A549 (cell line): ENCODE results near the gene HOXA11. TPM values are rescaled to one million over a fixed set of nuclear protein-coding genes. Genes with fewer than 3 reads are reported as not detected.

ENCODE experiments used
- ATAC-seq, 2 experiments: fragments of 200-7000 bp in 1 of 2; fragments of >200 bp in 1 of 2; cut with Nextera tagmentation in 1 of 2; cut with Tn5 transposase in 1 of 2; 3 replicates each; pipeline versions ENCODE4 v1.8.0 to v1.9.1; 2018 to 2020; ENCODE audit warnings: mild to moderate bottlenecking in 1 of 2, moderate library complexity in 1 of 2
- CTCF ChIA-PET: fragments of 300-600 bp; sonication (Branson Sonifier 250); formaldehyde crosslinking; extraction: SDS; loops from one replicate; lab custom pipeline; 2021; ENCODE audit warnings: antibody characterized with exemption, inconsistent platforms; lab: Yijun Ruan, JAX
- POLR2A ChIA-PET: fragments of 350-600 bp; formaldehyde crosslinking; extraction: SDS; loops from one replicate; lab custom pipeline; 2021; ENCODE audit warnings: antibody characterized with exemption, inconsistent platforms; lab: Yijun Ruan, JAX
- DNase-seq, 2 experiments: peaks; one replicate each; pipeline versions ENCODE4 v3.0.0 to v3.0.0-alpha.2; 2011 to 2016; ENCODE audit warnings: low read depth in 1 of 2, low spot score in 1 of 2
- FAIRE-seq: peaks from 2 replicates; lab custom pipeline; 2011; peaks lifted over from hg19 to GRCh38; lab: Jason Lieb, UNC
- H3K27ac ChIP-seq, 2 experiments: fragments of >200 bp; sonication (Bioruptor Twin); formaldehyde crosslinking; 3 replicates each; pipeline ENCODE4 v1.5.1; 2016 to 2017
- H3K4me1 ChIP-seq: fragments of >200 bp; sonication (Bioruptor Twin); formaldehyde crosslinking; 3 replicates; pipeline ENCODE4 v1.6.1; 2016
- H3K4me2 ChIP-seq: fragments of >200 bp; sonication (Bioruptor Twin); formaldehyde crosslinking; 3 replicates; pipeline ENCODE4 v1.6.1; 2016
- H3K4me3 ChIP-seq: fragments of >200 bp; sonication (Bioruptor Twin); formaldehyde crosslinking; 3 replicates; pipeline ENCODE4 v1.5.1; 2016
- H3K9me3 ChIP-seq: fragments of >200 bp; sonication (Bioruptor Twin); formaldehyde crosslinking; 3 replicates; pipeline ENCODE4 v1.6.1; 2016
- CBX2 ChIP-seq: fragments of 200-600 bp; sonication (generic); IDR thresholded peaks from 2 replicates; pipeline ENCODE4 v1.6.1; 2016; ENCODE audit warnings: low read depth, mild to moderate bottlenecking, borderline replicate concordance
- EHMT2 ChIP-seq: fragments of 200-600 bp; sonication (generic); IDR thresholded peaks from 2 replicates; pipeline ENCODE4 v1.6.1; 2016; ENCODE audit warnings: antibody characterized with exemption, low read depth, mild to moderate bottlenecking, moderate library complexity
- ESRRA ChIP-seq: fragments of 150-350 bp; IDR thresholded peaks from 2 replicates; pipeline ENCODE4 v1.6.1; 2014; ENCODE audit warnings: mild to moderate bottlenecking, low read length, borderline replicate concordance
- FOSL2 ChIP-seq, 2 experiments: fragments of 450-650 bp in 1 of 2; fragments of >200 bp in 1 of 2; sonication (Bioruptor Twin) in 1 of 2; formaldehyde crosslinking; IDR thresholded peaks; 2 replicates each; pipeline versions ENCODE4 v1.5.0 to v1.6.1; 2016 to 2020; ENCODE audit warnings: mild to moderate bottlenecking in 1 of 2, moderate library complexity in 1 of 2
- FOXS1 ChIP-seq: fragments of 250-450 bp; sonication (Bioruptor Pico); IDR thresholded peaks from 2 replicates; pipeline ENCODE4 v1.5.0; 2020; ENCODE audit warnings: mild to moderate bottlenecking, moderate library complexity
- GATA3 ChIP-seq: IDR thresholded peaks from 2 replicates; pipeline ENCODE4 v1.6.1; 2012; ENCODE audit warnings: borderline replicate concordance
- JUN ChIP-seq, 2 experiments: fragments of >200 bp; sonication (Bioruptor Twin); formaldehyde crosslinking; IDR thresholded peaks; 2 replicates in 1 of 2; 3 replicates in 1 of 2; pipeline ENCODE4 v1.6.1; 2016 to 2017
- JUNB ChIP-seq: fragments of >200 bp; sonication (Bioruptor Twin); formaldehyde crosslinking; IDR thresholded peaks from 2 replicates; pipeline ENCODE4 v1.6.1; 2016
- KDM1A ChIP-seq: fragments of 200-600 bp; sonication (generic); IDR thresholded peaks from 2 replicates; pipeline ENCODE4 v1.6.1; 2016; ENCODE audit warnings: low read depth, mild to moderate bottlenecking
- PHF8 ChIP-seq: fragments of 200-600 bp; sonication (generic); IDR thresholded peaks from 2 replicates; pipeline ENCODE4 v1.6.1; 2016; ENCODE audit warnings: low read depth, mild to moderate bottlenecking, antibody characterized with exemption, moderate library complexity, borderline replicate concordance
- RCOR1 ChIP-seq: fragments of 150-350 bp; IDR thresholded peaks from 2 replicates; pipeline ENCODE4 v1.6.1; 2014; ENCODE audit warnings: antibody characterized with exemption, low read length, low read depth
- RNF2 ChIP-seq: fragments of 200-600 bp; sonication (generic); IDR thresholded peaks from 2 replicates; pipeline ENCODE4 v1.6.1; 2016; ENCODE audit warnings: low read depth, mild to moderate bottlenecking, antibody characterized with exemption, moderate library complexity, borderline replicate concordance
- ZNF302 ChIP-seq: fragments of 250-450 bp; sonication (Bioruptor Pico); IDR thresholded peaks from 2 replicates; pipeline ENCODE4 v1.9.0; 2021; ENCODE audit warnings: inconsistent platforms, mild to moderate bottlenecking, moderate library complexity
- ZSCAN20 ChIP-seq: fragments of 250-450 bp; sonication (Bioruptor Pico); IDR thresholded peaks from 2 replicates; pipeline ENCODE4 v1.8.0; 2022; ENCODE audit warnings: mild to moderate bottlenecking, moderate library complexity
- WGBS: methylation state at CpG from one replicate; pipeline ENCODE4 v1.1.6; 2017; ENCODE audit errors: missing lambda C conversion rate; 5-methylcytosine and 5-hydroxymethylcytosine counted together
- polyA plus RNA-seq, 4 experiments: library from polyadenylated mRNA; depleted of rRNA in 3 of 4; stranded (reverse); fragments of >200 nt; fragmentation: RNase III in 1 of 4; extraction: RNeasy Plus Mini Kit Qiagen cat#74134 plus additional on column Dnase treatment in 1 of 4; gene quantifications; 2 replicates in 3 of 4; 3 replicates in 1 of 4; pipeline ENCODE4 v1.2.3, GENCODE V29; 2011 to 2017
- TF ChIP-seq, protein P1 (sequence below): fragments of 250-450 bp; sonication (Bioruptor Pico); IDR thresholded peaks from 2 replicates; pipeline ENCODE4 v1.5.0; 2020; ENCODE audit warnings: low read depth, mild to moderate bottlenecking, moderate library complexity
- TF ChIP-seq, protein P2 (sequence below): fragments of >200 bp; sonication (Bioruptor Twin); formaldehyde crosslinking; IDR thresholded peaks from 3 replicates; pipeline ENCODE4 v1.6.1; 2016
- TF ChIP-seq, protein P3 (sequence below): IDR thresholded peaks from 2 replicates; pipeline ENCODE4 v1.6.1; 2012; ENCODE audit warnings: low read depth, borderline replicate concordance

The HOXA11 gene
- polyA plus RNA-seq, 2 of the 4 experiments (the other 2 are of a cell fraction), result 0.68 to 0.84 TPM

DNA sequence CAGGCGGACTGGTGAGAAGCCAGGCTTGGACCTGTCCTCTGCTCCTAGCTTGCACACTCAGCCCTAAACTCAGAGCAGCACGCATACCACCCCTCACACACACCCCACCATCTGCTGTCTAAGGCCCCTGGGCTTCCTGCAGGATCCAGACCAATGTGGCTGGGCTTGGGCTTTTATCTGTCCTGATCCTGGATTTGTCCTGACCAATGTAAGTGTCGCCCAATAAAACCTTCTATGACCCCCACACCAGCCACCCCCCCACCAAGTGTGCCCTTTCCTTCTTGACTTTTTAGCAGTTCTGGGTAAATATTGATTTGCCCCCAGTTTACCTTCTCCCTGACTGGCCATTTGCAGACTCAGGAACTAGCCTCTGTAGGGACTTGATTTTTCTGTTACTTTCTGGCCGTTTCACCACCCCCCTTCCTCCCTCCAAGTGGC, 16.6 kb upstream of the HOXA11 start:
- Histone ChIP-seq H3K4me3 (no peak overlapping the region), H3K9me3 (no peaks in the 10 kb centered on the region), H3K27ac (no peak overlapping the region), H3K4me1 (peaks cover 15% of the 10 kb centered on the region), H3K4me2 (peak overlapping the region; percentile 85; the same call in 2 of the 3 replicates)
- 79% methylated on average over 4 of the region's 4 CpGs for WGBS
- ChIA-PET CTCF (interaction anchor here (0.8 to 4.2 kb wide), 7 partner anchors 8 to 895 kb away, joined by 3 to 33 read pairs (median 9); no protein-coding TSS in a partner anchor), POLR2A (interaction anchor here (1.4 kb wide), 1 partner anchor 544 kb away, joined by 3 read pairs; no protein-coding TSS in a partner anchor)
- FAIRE-seq, result no peak
- DNase-seq, result no peak
- ATAC-seq, result no peak
- TF ChIP-seq PHF8 (no peak), GATA3 (no peak), JUN (IDR thresholded peaks at IDR 0.05) (no peak), JUNB (no peak), RNF2 (no peak), KDM1A (no peak), FOSL2 (IDR thresholded peaks at IDR 0.05) (no peak), FOSL2 (CRISPR knock-in tag; IDR thresholded peaks at IDR 0.05) (no peak), ESRRA (no peak), ZNF302 (CRISPR knock-in tag) (no peak), ZSCAN20 (no peak)
- TF ChIP-seq, protein P1, sequence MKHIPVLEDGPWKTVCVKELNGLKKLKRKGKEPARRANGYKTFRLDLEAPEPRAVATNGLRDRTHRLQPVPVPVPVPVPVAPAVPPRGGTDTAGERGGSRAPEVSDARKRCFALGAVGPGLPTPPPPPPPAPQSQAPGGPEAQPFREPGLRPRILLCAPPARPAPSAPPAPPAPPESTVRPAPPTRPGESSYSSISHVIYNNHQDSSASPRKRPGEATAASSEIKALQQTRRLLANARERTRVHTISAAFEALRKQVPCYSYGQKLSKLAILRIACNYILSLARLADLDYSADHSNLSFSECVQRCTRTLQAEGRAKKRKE (CRISPR knock-in tag), result no peak
- TF ChIP-seq, protein P2, sequence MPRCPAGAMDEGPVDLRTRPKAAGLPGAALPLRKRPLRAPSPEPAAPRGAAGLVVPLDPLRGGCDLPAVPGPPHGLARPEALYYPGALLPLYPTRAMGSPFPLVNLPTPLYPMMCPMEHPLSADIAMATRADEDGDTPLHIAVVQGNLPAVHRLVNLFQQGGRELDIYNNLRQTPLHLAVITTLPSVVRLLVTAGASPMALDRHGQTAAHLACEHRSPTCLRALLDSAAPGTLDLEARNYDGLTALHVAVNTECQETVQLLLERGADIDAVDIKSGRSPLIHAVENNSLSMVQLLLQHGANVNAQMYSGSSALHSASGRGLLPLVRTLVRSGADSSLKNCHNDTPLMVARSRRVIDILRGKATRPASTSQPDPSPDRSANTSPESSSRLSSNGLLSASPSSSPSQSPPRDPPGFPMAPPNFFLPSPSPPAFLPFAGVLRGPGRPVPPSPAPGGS, result no peak

DNA sequence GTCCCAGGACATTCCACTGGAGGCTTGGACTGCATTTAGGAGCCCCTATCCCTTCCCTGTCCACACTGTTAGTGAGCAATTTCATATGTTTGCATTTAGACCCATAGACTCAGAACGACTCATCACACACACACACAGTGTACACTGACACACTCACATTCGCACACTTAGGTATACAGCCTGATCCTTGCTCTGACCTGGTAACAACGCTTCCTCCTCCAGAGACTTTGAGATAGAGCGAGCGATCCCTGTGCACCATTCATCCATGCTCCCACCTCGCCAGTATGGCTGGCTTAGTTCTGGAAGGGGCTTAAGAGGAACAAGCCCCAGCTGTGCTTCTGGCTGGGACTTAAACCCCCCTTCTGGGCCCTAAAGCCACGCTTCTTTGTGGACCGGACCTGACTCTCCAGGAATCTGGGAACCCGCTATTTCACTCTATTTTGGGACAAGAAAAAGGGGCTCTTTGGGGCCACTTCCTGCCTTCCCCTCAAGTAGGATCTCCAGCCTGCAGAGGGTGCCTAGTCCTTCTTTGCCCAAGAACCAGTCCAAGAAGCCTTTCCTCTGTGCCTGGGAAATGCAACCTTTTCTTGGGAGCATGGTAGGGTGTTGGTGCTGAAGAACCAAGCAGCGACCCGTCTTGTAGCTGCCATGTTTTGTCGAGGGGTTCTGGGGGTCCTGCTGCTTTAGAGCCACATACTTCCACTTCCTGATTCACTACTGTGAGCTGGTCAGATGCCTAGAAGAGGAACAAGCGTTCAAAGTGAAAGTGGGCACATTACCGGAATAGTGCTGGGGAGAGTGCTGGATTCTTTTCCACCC, 15.9 kb upstream of the HOXA11 start:
- peaks cover 15% of the 10 kb centered on the region for H3K4me1 ChIP-seq
- no peak for TF ChIP-seq FOSL2 (IDR thresholded peaks at IDR 0.05)
- TF ChIP-seq FOSL2 (CRISPR knock-in tag; IDR thresholded peaks at IDR 0.05), result no peak
- no peak for TF ChIP-seq RCOR1
- no peak for TF ChIP-seq CBX2
- TF ChIP-seq, protein P3, sequence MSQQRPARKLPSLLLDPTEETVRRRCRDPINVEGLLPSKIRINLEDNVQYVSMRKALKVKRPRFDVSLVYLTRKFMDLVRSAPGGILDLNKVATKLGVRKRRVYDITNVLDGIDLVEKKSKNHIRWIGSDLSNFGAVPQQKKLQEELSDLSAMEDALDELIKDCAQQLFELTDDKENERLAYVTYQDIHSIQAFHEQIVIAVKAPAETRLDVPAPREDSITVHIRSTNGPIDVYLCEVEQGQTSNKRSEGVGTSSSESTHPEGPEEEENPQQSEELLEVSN, result no peak
- TF ChIP-seq FOXS1 (CRISPR knock-in tag), result no peak
- no peak for TF ChIP-seq EHMT2
- TF ChIP-seq, all 56 proteins: peak for 0
- ChIA-PET CTCF (interaction anchor here (0.8 to 4.2 kb wide), 12 partner anchors 9 to 896 kb away, joined by 3 to 33 read pairs (median 10); no protein-coding TSS in a partner anchor), POLR2A (interaction anchor here (1.3 to 1.6 kb wide), 4 partner anchors 540 to 893 kb away, joined by 3 to 6 read pairs (median 3); no protein-coding TSS in a partner anchor)
- Histone ChIP-seq H3K27ac (peak overlapping the region; percentile 63 to 87), H3K4me3 (peak overlapping the region; percentile 82), H3K9me3 (no peaks in the 10 kb centered on the region), H3K4me2 (peak overlapping the region; percentile 85)
- FAIRE-seq (no peak), ATAC-seq (peak; percentile 38 to 51), DNase-seq (peak in 1 of 2 experiments; percentile 19)
- 74% methylated on average over 14 of the region's 14 CpGs for WGBS
